ENCODE data around the gene EVA1C. TPM values are rescaled to one million over a fixed set of nuclear protein-coding genes. Genes with fewer than 3 reads are reported as not detected.

The EVA1C gene
- total RNA-seq, 1 experiment from 2014 or later: 0.98 TPM

GRCh38 chr21:32418146-32418545, 5.6 kb downstream of the EVA1C start:
- no peak overlapping the region for H3K4ac ChIP-seq (ENCODE audit: low read depth, low read length)
- TF ChIP-seq CTCF (conservative IDR thresholded peaks at IDR 0.05): no peak
- no peak overlapping the region for H3K4me3 Mint-ChIP-seq
- H3K18ac ChIP-seq (ENCODE audit: insufficient read length, low read depth, low read length): no peak overlapping the region
- no peak overlapping the region for H2BK5ac ChIP-seq (ENCODE audit: insufficient read length, low read length)
- H4K20me1 ChIP-seq (ENCODE audit: control insufficient read depth, insufficient read depth, insufficient read length): no peaks in the 10 kb centered on the region
- H3K4me1 ChIP-seq (ENCODE audit: insufficient read depth, low read length): no peaks in the 10 kb centered on the region
- H2AK5ac ChIP-seq (ENCODE audit: insufficient read length, low read length): no peak overlapping the region
- H3K79me2 ChIP-seq (ENCODE audit: insufficient read depth, low read length): no peaks in the 10 kb centered on the region
- no peaks in the 10 kb centered on the region for H3K23me2 ChIP-seq (ENCODE audit: insufficient read length, low read depth, low read length, poor library complexity, severe bottlenecking)
- no peak overlapping the region for H3K27ac Mint-ChIP-seq
- no peak overlapping the region for H4K5ac ChIP-seq (ENCODE audit: insufficient read length, low read depth, low read length)
- no peak overlapping the region for H2BK120ac ChIP-seq (ENCODE audit: low read depth, low read length, poor library complexity, severe bottlenecking)
- no peak overlapping the region for H2AFZ ChIP-seq (ENCODE audit: low read length)
- no peak overlapping the region for H3K27ac ChIP-seq (ENCODE audit: insufficient read length, low read depth, low read length)
- no peak overlapping the region for H2BK12ac ChIP-seq (ENCODE audit: insufficient read length, low read depth, low read length)
- no peak overlapping the region for H3K56ac ChIP-seq (ENCODE audit: insufficient read length, low read depth, low read length)
- H4K8ac ChIP-seq (replicated peaks; ENCODE audit: insufficient read length, low read depth, low read length): no peak overlapping the region
- DNase-seq: no peak
- peaks cover 24 to 31% of the 10 kb centered on the region in 2 experiments for H3K4me1 Mint-ChIP-seq
- no peaks in the 10 kb centered on the region for H3K9me3 ChIP-seq (ENCODE audit: control insufficient read depth, low read depth, low read length)
- H3K79me1 ChIP-seq (ENCODE audit: insufficient read depth, low read depth, low read length, poor library complexity, severe bottlenecking): no peaks in the 10 kb centered on the region
- H3K14ac ChIP-seq (ENCODE audit: insufficient read depth, low read length): no peak overlapping the region
- H3K23ac ChIP-seq (ENCODE audit: insufficient read length, low read depth, low read length): no peak overlapping the region
- no peak overlapping the region for H4K91ac ChIP-seq (ENCODE audit: insufficient read length, low read depth, low read length)
- no peak overlapping the region for H2BK15ac ChIP-seq (ENCODE audit: low read depth, low read length)
- H3K9ac ChIP-seq (ENCODE audit: extremely low read depth, insufficient read length, low read length): no peak overlapping the region
- H3K27me3 ChIP-seq (ENCODE audit: insufficient read depth, low read length): peaks cover 15% of the 10 kb centered on the region
- no peak overlapping the region for H3K4me2 ChIP-seq (ENCODE audit: insufficient read depth, insufficient read length, low read length)
- peaks cover 6 to 10% (median 7%) of the 10 kb centered on the region in 3 experiments for H3K36me3 Mint-ChIP-seq (ENCODE audit: insufficient read depth in 1 of 3, low read depth in 3 of 3)
- H3T11ph ChIP-seq (ENCODE audit: low read length): no peak overlapping the region
- no CpG with 5 or more reads among the region's 4 CpGs for WGBS (ENCODE audit: extremely low coverage, insufficient read length, low lambda C conversion rate)
- H3K9me3 Mint-ChIP-seq: peaks cover 11 to 12% of the 10 kb centered on the region in 2 experiments
- H2BK20ac ChIP-seq (ENCODE audit: low read depth, low read length, poor library complexity, severe bottlenecking): no peak overlapping the region
- H3K27me3 Mint-ChIP-seq (ENCODE audit: low read depth): peaks cover 36% of the 10 kb centered on the region
